H1 (cell line): ENCODE results near the gene SLC30A3. TPM values are rescaled to one million over a fixed set of nuclear protein-coding genes. Genes with fewer than 3 reads are reported as not detected.

Experiments used
- CTCF ChIA-PET: fragments of 300-600 bp; sonication (Branson Sonifier 250); formaldehyde crosslinking; loops from one replicate; lab custom pipeline; 2021; ENCODE audit not compliant: partially characterized antibody; lab: Charles Lee
- POLR2A ChIA-PET: fragments of 300-600 bp; sonication (Branson Sonifier 250); formaldehyde crosslinking; loops from one replicate; lab custom pipeline; 2021; ENCODE audit warnings: inconsistent platforms; ENCODE audit not compliant: partially characterized antibody; lab: Charles Lee
- DNase-seq, 2 experiments: peaks; one replicate each; pipeline versions ENCODE4 v3.0.0 to v3.0.0-alpha.2; 2010 to 2022; ENCODE audit warnings: low spot score in 2 of 2, low read depth in 1 of 2, mixed read lengths in 1 of 2
- FAIRE-seq: peaks from 2 replicates; lab custom pipeline; 2011; peaks lifted over from hg19 to GRCh38; lab: Jason Lieb, UNC
- H2AFZ ChIP-seq: 2 replicates; pipeline ENCODE4 v1.8.1; 2012; ENCODE audit warnings: low read length, inconsistent platforms
- H2AK5ac ChIP-seq: 2 replicates; pipeline ENCODE4 v1.6.1; 2013; ENCODE audit warnings: low read depth, low read length
- H2BK120ac ChIP-seq: replicated peaks from 2 replicates; pipeline ENCODE3; 2013; ENCODE audit warnings: low read depth, low read length, inconsistent platforms
- H2BK12ac ChIP-seq: 2 replicates; pipeline ENCODE4 v1.6.1; 2013; ENCODE audit warnings: low read depth, low read length
- H2BK15ac ChIP-seq: 2 replicates; pipeline ENCODE4 v1.6.1; 2013; ENCODE audit warnings: low read length
- H2BK20ac ChIP-seq: 2 replicates; pipeline ENCODE4 v1.6.1; 2013; ENCODE audit warnings: low read length
- H2BK5ac ChIP-seq: 2 replicates; pipeline ENCODE4 v1.6.1; 2013; ENCODE audit warnings: low read depth, low read length
- H3K14ac ChIP-seq: 2 replicates; pipeline ENCODE4 v1.6.1; 2013; ENCODE audit warnings: inconsistent platforms; ENCODE audit not compliant: insufficient read length
- H3K18ac ChIP-seq: 2 replicates; pipeline ENCODE4 v1.6.1; 2013; ENCODE audit warnings: low read length; ENCODE audit errors: extremely low read depth
- H3K23ac ChIP-seq: 2 replicates; pipeline ENCODE4 v1.6.1; 2013; ENCODE audit warnings: inconsistent platforms; ENCODE audit not compliant: insufficient read length
- H3K23me2 ChIP-seq: 2 replicates; pipeline ENCODE4 v1.6.1; 2013; ENCODE audit warnings: low read depth, low read length
- H3K27ac ChIP-seq: 2 replicates; pipeline ENCODE4 v1.6.1; 2011; ENCODE audit warnings: low read depth, low read length, inconsistent platforms
- H3K27me3 ChIP-seq, 4 experiments: replicated peaks in 1 of 4; 1 replicate in 1 of 4; 2 replicates in 3 of 4; pipeline versions ENCODE4 v1.6.1 to v1.8.1; 2011 to 2013; ENCODE audit warnings: low read length in 3 of 4, mild to moderate bottlenecking in 3 of 4, inconsistent platforms in 2 of 4, mixed read lengths in 2 of 4, moderate library complexity in 1 of 4; ENCODE audit not compliant: control insufficient read depth in 3 of 4, insufficient read depth in 3 of 4; ENCODE audit errors: extremely low read depth in 1 of 4
- H3K36me3 ChIP-seq, 4 experiments: 2 replicates each; pipeline versions ENCODE4 v1.6.1 to v1.8.1; 2011 to 2013; ENCODE audit warnings: mild to moderate bottlenecking in 4 of 4, low read length in 3 of 4, moderate library complexity in 2 of 4, control low read depth in 1 of 4, inconsistent platforms in 1 of 4; ENCODE audit not compliant: insufficient read depth in 4 of 4, control insufficient read depth in 2 of 4
- H3K4ac ChIP-seq: replicated peaks from 2 replicates; pipeline ENCODE3; 2013; ENCODE audit warnings: low read length, low read depth, mixed read lengths, inconsistent platforms; ENCODE audit not compliant: insufficient read length
- H3K4me1 ChIP-seq, 4 experiments: replicated peaks in 1 of 4; 1 replicate in 1 of 4; 2 replicates in 3 of 4; pipeline versions ENCODE4 v1.6.1 to v1.8.1; 2011 to 2013; ENCODE audit warnings: low read length in 3 of 4, inconsistent platforms in 2 of 4, mixed read lengths in 1 of 4; ENCODE audit not compliant: insufficient read depth in 4 of 4, control insufficient read depth in 3 of 4
- H3K4me2 ChIP-seq, 2 experiments: 2 replicates each; pipeline versions ENCODE4 v1.6.1 to v1.8.1; 2011 to 2013; ENCODE audit warnings: low read depth in 2 of 2, low read length in 2 of 2, control low read depth in 1 of 2, inconsistent platforms in 1 of 2, mild to moderate bottlenecking in 1 of 2; ENCODE audit not compliant: insufficient read depth in 1 of 2
- H3K4me3 ChIP-seq, 4 experiments: fragments of 200-600, 300-600 bp in 1 of 4; sonication (generic), shearing (Covaris generic), sonication (Bioruptor Twin) in 1 of 4; 2 replicates each; pipeline versions ENCODE4 v1.5.1 to v1.8.1; 2011 to 2016; ENCODE audit warnings: low read length in 4 of 4, low read depth in 3 of 4, control low read depth in 2 of 4, inconsistent platforms in 2 of 4, mild to moderate bottlenecking in 2 of 4, mixed read lengths in 1 of 4, moderate library complexity in 1 of 4; ENCODE audit not compliant: insufficient read depth in 2 of 4; ENCODE audit errors: extremely low read depth in 1 of 4
- H3K56ac ChIP-seq: replicated peaks from 2 replicates; pipeline ENCODE3; 2013; ENCODE audit warnings: low read depth, mild to moderate bottlenecking, mixed read lengths, low read length, inconsistent platforms; ENCODE audit not compliant: insufficient read length
- H3K79me1 ChIP-seq: 2 replicates; pipeline ENCODE4 v1.6.1; 2013; ENCODE audit warnings: low read depth, low read length, control low read depth
- H3K79me2 ChIP-seq, 2 experiments: 2 replicates each; pipeline versions ENCODE4 v1.6.1 to v1.8.1; 2012 to 2013; ENCODE audit warnings: low read length in 2 of 2, mild to moderate bottlenecking in 2 of 2, inconsistent platforms in 1 of 2; ENCODE audit not compliant: insufficient read depth in 2 of 2, control insufficient read depth in 1 of 2
- H3K9ac ChIP-seq, 4 experiments: replicated peaks in 1 of 4; 1 replicate in 1 of 4; 2 replicates in 3 of 4; pipeline versions ENCODE4 v1.6.1 to v1.8.1; 2011 to 2013; ENCODE audit warnings: low read depth in 3 of 4, low read length in 3 of 4, control low read depth in 2 of 4, mild to moderate bottlenecking in 2 of 4, moderate library complexity in 2 of 4, inconsistent platforms in 1 of 4; ENCODE audit errors: extremely low read depth in 1 of 4
- H3K9me3 ChIP-seq, 2 experiments: 2 replicates each; pipeline versions ENCODE4 v1.6.1 to v1.8.1; 2012 to 2013; ENCODE audit warnings: mild to moderate bottlenecking in 2 of 2, moderate library complexity in 2 of 2, control low read depth in 1 of 2, inconsistent platforms in 1 of 2, low read depth in 1 of 2, low read length in 1 of 2, mixed read lengths in 1 of 2; ENCODE audit not compliant: insufficient read depth in 2 of 2
- H4K20me1 ChIP-seq, 2 experiments: replicated peaks in 1 of 2; 2 replicates each; pipeline versions ENCODE3 to v1.8.1; 2011 to 2013; ENCODE audit warnings: inconsistent platforms in 2 of 2, low read length in 2 of 2, mild to moderate bottlenecking in 1 of 2; ENCODE audit not compliant: insufficient read depth in 2 of 2, control insufficient read depth in 1 of 2
- H4K5ac ChIP-seq: 2 replicates; pipeline ENCODE4 v1.6.1; 2013; ENCODE audit warnings: low read length, low read depth, mixed read lengths, inconsistent platforms; ENCODE audit not compliant: insufficient read length
- H4K8ac ChIP-seq: 2 replicates; pipeline ENCODE4 v1.8.0; 2013; ENCODE audit warnings: mild to moderate bottlenecking, moderate library complexity, low read length, inconsistent platforms; ENCODE audit not compliant: insufficient read depth; ENCODE audit errors: extremely low read depth
- H4K91ac ChIP-seq: replicated peaks from 2 replicates; pipeline ENCODE3; 2013; ENCODE audit warnings: low read length, mixed read lengths, inconsistent platforms; ENCODE audit not compliant: insufficient read length
- ASH2L ChIP-seq: fragments of 200-600, 300-600 bp; sonication (generic); IDR thresholded peaks from one replicate; pipeline ENCODE4 v1.7.1; 2017; ENCODE audit warnings: low read length
- BRCA1 ChIP-seq: IDR thresholded peaks from 2 replicates; pipeline ENCODE4 v1.6.1; 2012; ENCODE audit warnings: low read depth, low read length, improper control_type of control experiment
- HDAC2 ChIP-seq, 2 experiments: fragments of 300-600 bp in 1 of 2; sonication (generic) in 1 of 2; IDR thresholded peaks; 2 replicates each; pipeline ENCODE4 v1.6.1; 2011 to 2012; ENCODE audit warnings: low read depth in 2 of 2, low read length in 2 of 2, mild to moderate bottlenecking in 2 of 2, moderate library complexity in 2 of 2, borderline replicate concordance in 1 of 2, inconsistent platforms in 1 of 2
- JUN ChIP-seq: IDR thresholded peaks from 2 replicates; pipeline ENCODE4 v1.6.1; 2011; ENCODE audit warnings: low read depth, mild to moderate bottlenecking, improper control_type of control experiment, low read length
- POU5F1 ChIP-seq: IDR thresholded peaks from 2 replicates; pipeline ENCODE4 v1.6.1; 2011; ENCODE audit warnings: low read depth, mild to moderate bottlenecking, low read length, moderate library complexity
- RNF2 ChIP-seq: fragments of 200-900, 300-1000 bp; sonication (generic); IDR thresholded peaks from 2 replicates; pipeline ENCODE4 v1.7.1; 2016; ENCODE audit warnings: borderline replicate concordance, low read depth, mild to moderate bottlenecking, antibody characterized with exemption, low read length; ENCODE audit not compliant: poor library complexity, severe bottlenecking; ENCODE audit errors: missing control alignments
- WGBS, 2 experiments: shearing (Covaris generic) in 1 of 2; methylation state at CpG; one replicate each; pipeline versions ENCODE4 v1.1.6 to v1.1.7; 2013 to 2015; ENCODE audit warnings: low lambda C conversion rate in 2 of 2, mixed read lengths in 2 of 2, inconsistent platforms in 1 of 2, low coverage in 1 of 2, missing lambda C conversion rate in 1 of 2; ENCODE audit not compliant: insufficient replicate concordance in 2 of 2, insufficient coverage in 1 of 2, insufficient read length in 1 of 2; ENCODE audit errors: extremely low coverage in 1 of 2, missing lambda C conversion rate in 1 of 2; 5-methylcytosine and 5-hydroxymethylcytosine counted together
- polyA plus RNA-seq, 7 experiments: library from polyadenylated mRNA; depleted of rRNA in 3 of 7; stranded (reverse) in 5 of 7; unstranded in 2 of 7; fragments of >200 nt in 5 of 7; fragments of 200-250 nt in 2 of 7; gene quantifications; 1 replicate in 5 of 7; 2 replicates in 1 of 7; 4 replicates in 1 of 7; pipeline versions ENCODE4 v1.2.1 to v1.2.3, GENCODE V29; 2011 to 2013; ENCODE audit warnings: missing spikeins in 2 of 7, mixed read lengths in 2 of 7
- total RNA-seq: library from RNA; stranded (reverse); fragmentation: NEBNext Ultra II Directional; extraction: Animal tissue kit (Norgen Biotek cat#: 25700); gene quantifications from 2 replicates; pipeline ENCODE4 v1.2.1, GENCODE V29; 2021

The SLC30A3 gene
- total and polyA plus RNA-seq, 2 of the 8 experiments (the other 6 are each of a cell fraction or from before 2014, with no cell fraction given): 15.2 to 30.7 TPM

- TF ChIP-seq HDAC2 (IDR thresholded peaks at IDR 0.05; ENCODE audit: borderline replicate concordance in 1 of 2, low read depth in 2 of 2, low read length in 2 of 2) (no peak), ASH2L (no peak), POU5F1 (no peak), JUN (no peak), RNF2 (no peak), BRCA1 (no peak)
- no peaks in the 10 kb centered on the region for H3K79me2 ChIP-seq
- peaks cover 0 to 26% (median 14%) of the 10 kb centered on the region in 4 experiments; a peak in 5 of 7 replicates for H3K4me1 ChIP-seq
- H3K23me2 ChIP-seq: peaks cover 10% of the 10 kb centered on the region; the same call in 1 of the 2 replicates
- no peak overlapping the region for H2AFZ ChIP-seq
- no peak overlapping the region for H3K9ac ChIP-seq
- H4K91ac ChIP-seq: no peak overlapping the region
- H3K23ac ChIP-seq: no peak overlapping the region
- H3K27ac ChIP-seq: no peak overlapping the region
- H3K9me3 ChIP-seq: no peaks in the 10 kb centered on the region; a peak in 1 of 4 replicates
- H2BK15ac ChIP-seq: no peak overlapping the region
- H2BK120ac ChIP-seq: no peak overlapping the region
- H3K4me3 ChIP-seq: no peak overlapping the region
- H4K20me1 ChIP-seq: peaks cover 4 to 11% of the 10 kb centered on the region in 2 experiments
- no peak overlapping the region for H2BK5ac ChIP-seq
- no peak for FAIRE-seq
- no peak overlapping the region for H3K14ac ChIP-seq
- H3K27me3 ChIP-seq: peaks cover 29 to 41% (median 39%) of the 10 kb centered on the region in 4 experiments
- no peak overlapping the region for H3K18ac ChIP-seq
- ChIA-PET CTCF (interaction anchor here (0.6 to 11.3 kb wide), 5 partner anchors 7 to 58 kb away, joined by 3 to 128 read pairs (median 9); partner anchors contain the start of gene MPV17), POLR2A (interaction anchor here (5.1 to 8.8 kb wide), 2 partner anchors 12 to 60 kb away, joined by 46 to 105 read pairs; partner anchors contain the start of gene MPV17)
- DNase-seq: no peak
- H2BK20ac ChIP-seq: no peak overlapping the region
- 93% methylated on average over 6 of the region's 6 CpGs; no CpG with 5 or more reads in 1 of the 2 experiments for WGBS, 2 experiments
- H4K8ac ChIP-seq: no peak overlapping the region
- no peak overlapping the region for H3K56ac ChIP-seq
- H2AK5ac ChIP-seq: no peak overlapping the region
- peaks cover 0 to 4% (median 0%) of the 10 kb centered on the region in 4 experiments; a peak in 1 of 8 replicates for H3K36me3 ChIP-seq
- no peak overlapping the region for H3K4me2 ChIP-seq
- no peak overlapping the region for H2BK12ac ChIP-seq
- H4K5ac ChIP-seq: no peak overlapping the region
- H3K4ac ChIP-seq: no peak overlapping the region
- no peaks in the 10 kb centered on the region for H3K79me1 ChIP-seq
Observed at GRCh38 chr2:27309651-27310050, 46.8 kb upstream of the SLC30A3 start.
